Liver (tissue), 3 donors: ENCODE measurements around the gene TMEM120B.

Experiments used
- CTCF ChIP-seq: fragments of 150-350 bp; IDR thresholded peaks from 2 replicates; pipeline ENCODE4 v1.5.1; 2017; ENCODE audit warnings: improper control_type of control experiment, low read depth, low read length; ENCODE audit not compliant: missing input control
- JUND ChIP-seq, 2 donors: IDR thresholded peaks; 2 replicates each; pipeline ENCODE4 v1.6.1; 2016; ENCODE audit warnings: antibody characterized with exemption in 2 of 2
- MAX ChIP-seq: IDR thresholded peaks from 2 replicates; pipeline ENCODE4 v1.6.1; 2016; ENCODE audit warnings: antibody characterized with exemption
- donor health status: healthy.
- donor health status: healthy.

GRCh38 chr12:121797937-121798786 lies 85.6 kb downstream of the TMEM120B start:
- no peak for TF ChIP-seq CTCF
- peak; percentile 35 for TF ChIP-seq MAX
- no peak for TF ChIP-seq JUND (IDR thresholded peaks at IDR 0.05)
